ENCODE data around the gene WBP1L. TPM values are rescaled to one million over a fixed set of nuclear protein-coding genes. Genes with fewer than 3 reads are reported as not detected.
"Not testable (repeated sequence)": the region's sequence is repeated elsewhere in the genome, so short reads cannot be mapped to it uniquely, and the experiment has no call there.

WBP1L gene
- total RNA-seq, 1 donor from 2014 or later: 33.0 TPM

DNA sequence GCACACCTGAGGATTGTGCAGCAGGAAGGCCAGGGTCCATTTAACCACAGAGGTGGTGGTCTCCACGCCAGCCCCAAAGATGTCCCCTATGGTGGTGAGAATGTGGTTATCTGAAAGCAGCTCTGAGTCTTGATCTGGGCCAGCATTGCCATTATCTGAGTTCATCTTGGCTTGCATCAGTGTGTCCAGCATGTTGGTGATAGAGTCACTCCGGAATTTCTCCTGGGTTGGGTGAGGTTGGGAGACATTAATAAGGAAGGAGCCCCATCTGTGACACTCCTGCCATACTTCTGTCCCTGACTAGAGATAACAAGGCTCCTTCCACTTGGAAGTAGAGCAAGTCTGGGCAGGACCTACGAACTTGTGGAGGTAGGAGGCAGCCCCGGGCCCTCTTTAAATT, 89.2 kb downstream of the WBP1L start:
- DNase-seq (ENCODE audit: low spot score) (no peak), ATAC-seq (no peak)

DNA sequence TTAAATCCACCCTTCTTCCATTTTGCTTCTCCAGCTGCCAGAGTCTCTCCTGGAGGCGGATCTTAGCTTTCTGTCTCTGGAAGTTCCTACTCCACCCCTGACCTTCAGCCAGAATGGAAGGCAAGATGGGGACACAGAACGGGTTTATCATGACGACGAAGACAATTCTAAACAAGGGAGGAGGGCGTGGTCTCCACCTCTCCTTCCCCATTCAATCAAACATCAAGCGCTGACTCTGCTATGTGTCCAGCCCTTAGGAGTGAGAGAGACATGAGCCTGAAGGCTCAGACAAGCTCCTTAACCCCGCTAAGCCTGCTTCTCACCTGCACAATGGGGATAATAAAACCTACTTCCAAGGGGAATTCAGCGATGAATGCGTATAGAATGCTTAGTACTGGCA, 90.4 kb downstream of the WBP1L start:
- DNase-seq (ENCODE audit: low spot score) (no peak), ATAC-seq (no peak)

DNA sequence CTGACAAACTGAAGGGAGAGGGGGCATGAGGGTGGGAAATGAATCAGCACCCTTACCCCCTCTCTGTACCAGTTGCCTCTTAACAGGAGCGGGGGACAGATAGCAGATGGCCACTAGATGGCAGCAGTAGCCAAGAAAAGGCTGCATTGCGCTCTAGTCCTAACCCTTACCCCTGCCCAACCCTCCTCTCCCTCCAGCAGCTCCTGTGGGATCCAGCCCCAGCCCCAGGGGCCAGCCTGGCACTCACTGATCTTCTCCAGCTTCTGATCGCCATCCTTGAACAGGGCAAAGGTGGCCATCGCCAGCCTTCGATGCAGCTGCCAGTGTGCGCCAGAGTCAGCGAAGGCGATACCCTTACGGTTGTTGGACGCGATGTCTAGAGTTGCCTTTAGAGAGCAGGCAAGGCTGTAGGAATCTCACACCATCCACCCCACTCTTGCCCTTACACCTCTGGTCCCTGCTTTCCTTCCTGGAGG, 91.3 kb downstream of the WBP1L start:
- ATAC-seq (peak; percentile 89), DNase-seq (ENCODE audit: low spot score) (peak; percentile 71)

DNA sequence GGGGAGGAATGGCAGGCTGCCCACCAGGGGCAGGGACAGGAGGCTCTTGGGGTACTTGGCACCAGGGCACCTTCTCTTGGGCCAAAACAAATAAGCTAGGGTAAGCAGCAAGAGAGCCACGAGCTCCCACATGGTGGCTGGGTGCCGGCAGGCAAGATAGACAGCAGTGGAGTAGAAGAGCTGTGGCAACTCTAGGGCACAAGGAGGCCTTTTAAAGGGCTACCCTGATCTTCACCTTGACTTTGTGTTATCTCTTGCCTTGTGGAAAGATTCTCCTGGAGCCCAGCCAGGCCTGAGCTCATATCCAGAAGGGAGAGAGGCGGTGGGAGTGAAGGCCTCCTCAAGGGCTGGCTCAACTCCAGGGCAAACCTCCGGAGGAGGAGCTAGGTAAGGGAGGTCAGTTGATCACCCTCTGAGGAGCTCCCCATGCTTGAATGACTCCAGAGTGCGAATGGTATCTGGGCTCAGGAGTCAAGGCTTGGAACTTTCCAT, 93.5 kb downstream of the WBP1L start, which contains the start of gene CYP17A1:
TSS of gene CYP17A1 (minus strand) at position 184 of the 492 bp plus-strand sequence. CDS start at position 132, 52 bp downstream.
- DNase-seq (ENCODE audit: low spot score): no peak

DNA sequence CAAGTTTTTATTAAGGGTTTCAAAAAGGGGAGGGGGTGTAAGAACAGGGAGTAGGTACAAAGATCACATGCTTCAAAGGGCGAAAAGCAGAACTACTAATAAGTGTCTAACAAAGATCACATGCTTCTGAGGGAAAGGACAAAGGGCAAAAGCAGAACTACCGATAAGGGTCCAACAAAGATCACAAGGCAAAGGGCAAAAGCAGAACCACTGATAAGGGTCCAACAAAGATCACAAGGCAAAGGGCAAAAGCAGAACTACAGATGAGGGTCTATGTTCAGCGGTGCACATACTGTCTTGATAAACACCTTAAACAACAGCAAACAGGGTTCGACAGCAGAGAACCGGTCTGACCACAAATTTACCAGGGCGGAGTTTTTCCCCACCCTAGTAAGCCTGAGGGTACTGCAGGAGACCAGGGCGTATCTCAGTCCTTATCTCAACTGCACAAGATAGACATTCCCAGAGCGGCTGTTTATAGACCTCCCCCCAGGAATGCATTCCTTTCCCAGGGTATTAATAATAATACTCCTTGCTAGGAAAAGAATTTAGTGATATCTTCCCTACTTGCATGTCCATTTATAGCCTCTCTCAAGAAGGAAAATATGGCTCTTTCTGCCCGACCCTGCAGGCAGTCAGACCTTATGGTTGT, 94.7 kb downstream of the WBP1L start:
- not testable (repeated sequence) for ATAC-seq; DNase-seq (ENCODE audit: low spot score)

More for the DNA sequence above, 93.5 kb downstream of the WBP1L start, which contains the start of gene CYP17A1:
- peak; percentile 43 for ATAC-seq

DNA sequence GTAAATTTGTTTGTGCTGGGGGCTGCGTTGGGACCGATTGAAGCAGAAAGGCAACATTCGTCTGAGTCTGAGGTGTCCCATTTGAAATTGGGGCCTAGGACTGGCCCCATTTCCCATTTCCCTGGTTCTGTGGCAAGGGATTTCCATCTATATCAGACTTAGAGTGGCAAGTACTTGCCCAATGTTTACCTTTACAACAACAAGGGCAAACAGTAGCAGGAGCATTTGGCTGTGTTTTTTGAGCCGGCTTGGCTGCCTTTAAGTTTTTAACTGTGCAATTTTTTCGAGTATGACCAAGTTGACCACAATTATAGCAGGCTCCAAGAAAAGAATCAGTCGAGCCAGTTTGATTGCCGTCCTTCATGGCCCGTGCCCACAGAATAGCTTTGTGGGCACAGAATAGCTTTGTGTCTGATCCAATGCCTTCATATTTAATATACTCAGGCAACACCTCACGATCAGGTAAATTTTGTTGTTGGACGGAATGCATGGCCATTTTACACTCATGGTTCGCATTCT, 98.1 kb downstream of the WBP1L start:
- peak; percentile 58 for ATAC-seq
- peak; percentile 53 for DNase-seq (ENCODE audit: low spot score)

DNA sequence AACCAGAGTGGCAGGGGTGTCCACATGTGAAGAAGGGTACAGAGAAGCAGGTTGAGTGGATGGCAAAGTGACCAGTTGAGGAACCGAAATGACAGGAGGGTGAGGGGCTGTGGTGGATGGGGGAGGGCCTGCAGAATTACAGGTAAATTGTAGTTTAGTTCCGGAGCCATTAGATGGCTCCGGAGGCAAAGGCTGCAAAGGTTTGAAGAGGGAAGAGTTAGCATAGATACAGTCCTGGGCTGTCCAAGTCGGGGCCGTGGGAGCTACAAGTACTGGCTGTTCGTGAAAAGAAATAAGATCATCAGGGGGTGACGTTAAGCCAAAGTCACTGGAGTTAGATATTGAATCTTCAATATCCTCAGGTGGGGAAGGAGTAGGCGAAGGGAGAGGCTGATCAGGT, 99.4 kb downstream of the WBP1L start:
- ATAC-seq: peak; percentile 60
- not testable (repeated sequence) for DNase-seq (ENCODE audit: low spot score)

DNA sequence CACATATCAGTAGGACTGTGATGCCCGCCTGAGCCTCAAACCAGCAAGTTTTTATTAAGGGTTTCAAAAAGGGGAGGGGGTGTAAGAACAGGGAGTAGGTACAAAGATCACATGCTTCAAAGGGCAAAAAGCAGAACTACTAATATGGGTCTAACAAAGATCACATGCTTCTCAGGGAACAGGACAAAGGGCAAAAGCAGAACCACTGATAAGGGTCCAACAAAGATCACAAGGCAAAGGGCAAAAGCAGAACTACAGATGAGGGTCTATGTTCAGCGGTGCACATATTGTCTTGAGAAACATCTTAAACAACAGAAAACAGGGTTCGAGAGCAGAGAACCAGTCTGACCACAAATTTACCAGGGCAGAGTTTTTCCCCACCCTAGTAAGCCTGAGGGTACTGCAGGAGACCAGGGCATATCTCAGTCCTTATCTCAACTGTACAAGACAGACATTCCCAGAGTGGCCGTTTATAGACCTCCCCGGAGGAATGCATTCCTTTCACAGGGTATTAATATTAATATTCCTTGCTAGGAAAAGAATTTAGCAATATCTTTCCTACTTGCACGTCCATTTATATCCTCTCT, 100.5 kb downstream of the WBP1L start:
- DNase-seq (ENCODE audit: low spot score); ATAC-seq: not testable (repeated sequence)

DNA sequence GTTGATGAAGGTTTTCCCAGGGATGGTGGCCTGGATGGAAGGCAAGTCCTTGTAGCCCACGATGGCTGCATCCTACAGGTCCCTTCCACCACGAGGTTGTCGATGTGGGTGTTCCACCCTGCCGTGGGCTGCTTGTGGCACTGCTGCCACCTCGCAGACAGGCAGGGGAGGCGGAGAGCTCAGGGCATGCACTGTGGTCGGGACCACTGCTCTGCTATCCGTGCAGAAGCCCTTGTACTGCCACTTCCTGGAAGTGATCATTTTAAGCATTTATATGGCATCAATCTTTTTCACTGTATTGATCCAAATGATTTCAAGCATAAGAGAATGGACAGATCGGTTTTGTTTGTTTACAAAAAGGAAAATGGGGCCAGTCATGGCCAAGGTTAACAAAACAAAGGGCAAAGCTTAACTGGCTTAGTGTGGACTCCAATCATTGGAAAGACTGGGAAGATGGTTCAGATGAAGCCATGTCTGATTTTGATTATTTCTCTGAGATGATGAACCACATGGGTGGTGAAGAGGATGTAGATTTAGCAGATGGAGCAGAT, 101.7 kb downstream of the WBP1L start:
- ATAC-seq: peak; percentile 22
- no peak for DNase-seq (ENCODE audit: low spot score)

DNA sequence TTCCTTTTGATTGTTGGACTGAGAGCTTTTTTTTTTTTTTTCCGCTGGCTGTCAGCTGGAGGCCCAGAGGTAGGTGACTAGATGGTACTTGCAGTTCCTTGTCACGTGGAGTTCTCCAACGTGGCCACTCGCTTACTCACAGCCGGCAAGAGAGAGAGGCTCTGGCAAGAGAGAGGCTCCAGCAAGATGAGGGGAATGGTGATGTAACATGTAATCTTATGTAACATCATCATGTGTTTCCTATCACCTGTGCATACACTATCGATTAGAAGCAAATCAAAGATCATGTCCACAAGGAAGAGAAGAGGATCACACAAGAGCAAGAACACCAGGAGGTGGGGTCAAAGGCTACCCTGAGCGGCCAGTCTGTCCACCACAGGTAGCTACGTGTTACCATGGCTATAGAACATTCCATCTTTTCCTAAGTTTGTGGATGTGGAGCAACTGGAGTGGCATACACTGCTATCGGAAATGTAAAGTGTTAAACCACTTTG, 106.3 kb downstream of the WBP1L start:
- peak; percentile 85 for DNase-seq (ENCODE audit: low spot score)
- peak; percentile 72 for ATAC-seq

DNA sequence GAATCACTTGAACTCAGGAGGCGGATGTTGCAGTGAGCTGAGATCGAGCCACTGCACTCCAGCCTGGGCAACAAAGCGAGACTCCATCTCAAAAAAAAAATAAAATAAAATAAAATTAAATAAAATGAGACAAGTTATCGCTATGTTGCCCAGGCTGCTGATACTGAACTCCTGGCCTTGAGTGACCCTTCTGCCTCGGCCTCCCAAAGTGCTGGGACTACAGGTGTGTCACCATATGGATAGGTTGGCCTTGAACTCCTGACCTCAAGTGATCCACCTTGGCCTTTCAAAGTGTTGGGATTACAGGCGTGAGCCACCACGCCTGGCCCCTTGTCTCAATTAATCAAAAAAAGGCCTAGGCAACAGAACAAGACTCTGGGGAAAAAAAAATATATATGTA, 109.5 kb downstream of the WBP1L start:
- not testable (repeated sequence) for DNase-seq (ENCODE audit: low spot score); ATAC-seq

DNA sequence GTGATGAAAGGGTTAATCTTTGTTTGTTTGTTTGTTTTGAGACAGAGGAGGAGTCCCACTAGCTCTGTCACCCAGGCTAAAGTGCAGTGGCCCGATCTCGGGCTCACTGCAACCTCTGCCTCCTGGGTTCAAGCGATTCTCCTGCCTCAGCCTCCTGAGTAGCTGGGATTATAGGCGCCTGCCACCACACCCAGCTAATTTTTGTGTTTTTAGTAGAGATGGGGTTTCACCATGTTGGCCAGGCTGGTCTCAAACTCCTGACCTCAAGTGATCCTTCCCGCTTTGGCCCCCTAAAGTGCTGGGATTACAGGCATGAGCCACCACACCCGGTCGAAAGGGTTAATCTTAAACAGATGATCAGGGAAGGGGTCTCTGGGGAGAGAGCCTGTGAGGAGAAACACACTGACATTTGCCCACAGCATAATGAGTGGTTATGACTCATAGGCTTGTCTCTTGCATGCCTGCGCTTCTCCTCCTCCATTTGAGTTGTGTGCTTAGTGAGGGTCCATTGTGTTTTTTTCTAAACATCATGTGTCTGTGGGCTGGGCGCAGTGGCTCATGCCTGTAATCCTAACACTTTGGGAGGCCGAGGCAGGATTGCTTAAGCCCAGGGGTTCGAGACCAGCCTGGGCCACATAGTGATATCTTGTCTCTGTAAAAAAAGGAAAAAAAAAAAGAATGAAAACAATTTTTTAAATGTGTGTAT, 112.1 kb downstream of the WBP1L start:
- not testable (repeated sequence) for ATAC-seq; DNase-seq (ENCODE audit: low spot score)

DNA sequence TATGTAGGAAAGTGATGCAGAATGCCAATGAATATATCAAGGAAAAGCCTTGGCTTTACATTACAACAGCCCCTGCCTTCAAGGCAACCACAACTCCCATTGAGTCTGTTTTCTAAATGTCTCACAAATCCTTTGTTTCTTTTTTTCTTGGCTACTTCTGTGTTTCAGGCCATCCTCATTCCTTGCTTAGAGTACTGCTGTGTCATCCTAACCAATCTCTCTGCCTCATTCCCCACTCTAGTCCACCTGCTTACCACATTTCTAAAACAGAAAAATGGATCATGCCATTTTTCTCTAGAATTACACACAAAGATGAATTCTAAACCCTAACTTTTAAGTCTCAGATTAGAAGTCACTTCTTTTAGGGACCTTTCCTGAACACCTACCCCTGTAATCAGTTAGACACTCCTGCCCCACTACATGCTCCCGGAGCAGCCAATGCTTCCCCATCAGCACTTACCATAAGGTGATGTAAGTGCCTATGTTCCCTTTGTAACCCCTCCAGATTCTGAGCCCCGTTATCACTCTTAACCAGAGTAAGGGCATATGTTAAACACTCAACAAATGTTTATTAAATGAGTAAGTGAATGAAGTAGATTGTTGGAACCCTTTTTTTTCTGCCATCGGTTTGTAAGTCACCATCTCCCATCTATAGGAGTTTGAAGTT, 113.1 kb downstream of the WBP1L start:
- ATAC-seq: no peak
- DNase-seq (ENCODE audit: low spot score): no peak

DNA sequence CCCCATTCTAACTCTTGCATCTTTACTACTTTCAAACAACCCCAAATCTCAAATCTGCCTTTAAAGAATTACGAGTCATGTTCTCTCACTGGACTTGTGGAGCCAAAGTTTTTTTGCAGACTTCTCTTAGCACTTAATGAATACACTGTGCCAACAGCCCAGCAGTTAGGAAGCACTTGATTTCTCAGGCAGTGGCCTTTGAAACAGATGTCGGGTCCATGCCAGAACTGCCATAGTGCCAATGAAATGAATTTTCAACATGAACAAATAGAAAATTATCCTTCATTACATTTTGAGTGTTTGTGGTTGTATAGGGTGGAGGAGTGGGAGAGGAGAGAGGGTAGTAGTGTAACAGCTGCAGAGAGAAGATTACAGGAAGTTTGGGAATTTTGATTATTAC, 116.2 kb downstream of the WBP1L start:
- ATAC-seq (peak; percentile 68), DNase-seq (ENCODE audit: low spot score) (no peak)

DNA sequence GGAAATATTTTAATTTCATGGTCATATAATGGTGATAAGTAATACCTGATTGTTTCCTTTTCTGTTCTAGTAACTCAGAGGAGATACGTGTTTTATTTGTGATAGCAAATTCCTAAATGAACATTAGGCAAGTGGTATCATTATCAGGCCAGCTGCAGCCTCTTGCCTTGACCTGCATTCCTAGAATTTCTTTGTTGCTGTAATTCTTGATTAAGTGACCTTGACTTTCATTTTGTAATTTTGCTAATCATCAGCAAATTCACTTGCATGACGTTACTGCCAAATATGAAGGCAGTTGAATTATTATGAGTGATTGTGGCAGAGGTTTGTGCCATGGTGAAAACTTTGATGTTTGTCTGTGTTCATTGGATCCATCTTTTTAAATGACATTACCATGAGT, 119.9 kb downstream of the WBP1L start:
- no peak for ATAC-seq
- no peak for DNase-seq (ENCODE audit: low spot score)

DNA sequence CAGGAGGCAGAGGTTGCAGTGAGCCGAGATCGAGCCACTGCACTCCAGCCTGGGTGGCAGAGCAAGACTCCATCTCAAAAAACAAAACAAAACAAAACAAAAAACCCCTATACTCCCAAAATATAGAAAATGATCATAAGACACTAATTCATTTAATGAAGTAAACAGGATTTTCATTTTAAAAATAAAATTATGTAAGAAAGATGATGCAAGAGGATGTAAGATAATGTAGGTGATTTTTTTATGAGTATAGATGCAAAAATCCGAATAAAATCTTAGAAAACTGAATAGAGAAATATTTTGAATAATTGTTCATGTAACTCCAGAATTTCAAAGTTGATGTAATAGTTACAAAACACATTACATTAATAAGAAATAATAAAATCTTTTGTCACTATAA, 121.9 kb downstream of the WBP1L start:
- DNase-seq (ENCODE audit: low spot score) (no peak), ATAC-seq (no peak)
